ENCODE measurements around the gene RPS6KB1. TPM values are rescaled to one million over a fixed set of nuclear protein-coding genes. Genes with fewer than 3 reads are reported as not detected.
"Not testable (repeated sequence)": the region's sequence is repeated elsewhere in the genome, so short reads cannot be mapped to it uniquely, and the experiment has no call there.

Gene RPS6KB1
- total and polyA plus RNA-seq, 8 donors, result 10.0 to 24.5 (median 19.5) TPM

DNA sequence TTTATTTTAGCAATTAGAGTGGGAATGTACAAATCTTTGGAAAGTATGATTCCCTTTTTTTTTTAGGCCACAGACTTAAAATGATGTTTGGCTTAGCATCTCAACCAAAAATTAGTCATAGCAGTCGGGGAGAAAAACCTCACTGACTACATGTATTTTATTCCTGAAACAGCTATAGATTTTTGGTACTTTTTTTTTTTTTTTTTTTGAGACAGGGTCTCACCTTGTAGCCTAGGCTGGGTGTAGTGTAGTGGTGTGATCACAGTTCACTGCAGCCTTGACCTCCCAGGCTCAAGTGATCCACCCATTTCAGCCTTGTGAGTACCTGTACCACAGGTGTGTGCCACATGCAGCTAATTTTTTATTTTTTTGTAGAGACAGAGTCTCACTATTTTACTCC is 48.2 kb downstream of the RPS6KB1 start:
- Histone ChIP-seq H3K4me1 (no peaks in the 10 kb centered on the region), H3K9me3 (no peaks in the 10 kb centered on the region), H3K36me3 (peaks cover 0 to 37% (median 15%) of the 10 kb centered on the region in 3 donors), H3K27me3 (no peaks in the 10 kb centered on the region), H3K4me3 (no peak overlapping the region), H3K27ac (no peak overlapping the region)
- TF ChIP-seq, protein P1, sequence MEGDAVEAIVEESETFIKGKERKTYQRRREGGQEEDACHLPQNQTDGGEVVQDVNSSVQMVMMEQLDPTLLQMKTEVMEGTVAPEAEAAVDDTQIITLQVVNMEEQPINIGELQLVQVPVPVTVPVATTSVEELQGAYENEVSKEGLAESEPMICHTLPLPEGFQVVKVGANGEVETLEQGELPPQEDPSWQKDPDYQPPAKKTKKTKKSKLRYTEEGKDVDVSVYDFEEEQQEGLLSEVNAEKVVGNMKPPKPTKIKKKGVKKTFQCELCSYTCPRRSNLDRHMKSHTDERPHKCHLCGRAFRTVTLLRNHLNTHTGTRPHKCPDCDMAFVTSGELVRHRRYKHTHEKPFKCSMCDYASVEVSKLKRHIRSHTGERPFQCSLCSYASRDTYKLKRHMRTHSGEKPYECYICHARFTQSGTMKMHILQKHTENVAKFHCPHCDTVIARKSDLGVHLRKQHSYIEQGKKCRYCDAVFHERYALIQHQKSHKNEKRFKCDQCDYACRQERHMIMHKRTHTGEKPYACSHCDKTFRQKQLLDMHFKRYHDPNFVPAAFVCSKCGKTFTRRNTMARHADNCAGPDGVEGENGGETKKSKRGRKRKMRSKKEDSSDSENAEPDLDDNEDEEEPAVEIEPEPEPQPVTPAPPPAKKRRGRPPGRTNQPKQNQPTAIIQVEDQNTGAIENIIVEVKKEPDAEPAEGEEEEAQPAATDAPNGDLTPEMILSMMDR (IDR thresholded peaks at IDR 0.05), result no peak
- intact Hi-C loops (cut with DNase I), result no loop called here
- FAIRE-seq (no peak), DNase-seq (no peak), ATAC-seq (no peak)
- 93 to 96% methylated on average over 1 of the region's 1 CpG for WGBS, 2 donors

DNA sequence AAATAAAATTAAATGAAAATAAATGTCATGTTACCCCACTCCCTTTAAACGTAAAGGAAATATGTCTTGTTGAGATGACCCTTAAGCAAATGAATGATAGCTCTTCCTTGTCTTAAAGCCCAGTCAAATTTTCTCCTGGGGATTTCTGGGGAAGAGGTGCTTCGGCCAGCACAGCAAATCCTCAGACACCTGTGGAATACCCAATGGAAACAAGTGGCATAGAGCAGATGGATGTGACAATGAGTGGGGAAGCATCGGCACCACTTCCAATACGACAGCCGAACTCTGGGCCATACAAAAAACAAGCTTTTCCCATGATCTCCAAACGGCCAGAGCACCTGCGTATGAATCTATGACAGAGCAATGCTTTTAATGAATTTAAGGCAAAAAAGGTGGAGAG is 53.5 kb downstream of the RPS6KB1 start:
- H3K9me3 ChIP-seq; intact Hi-C loops (cut with DNase I); H3K27me3 ChIP-seq; H3K27ac ChIP-seq; H3K4me3 ChIP-seq; FAIRE-seq; DNase-seq; H3K4me1 ChIP-seq; ATAC-seq: not testable (repeated sequence)
- 87 to 90% methylated on average over 7 of the region's 7 CpGs for WGBS, 2 donors
- H3K36me3 ChIP-seq, result peaks cover 0 to 42% (median 12%) of the 10 kb centered on the region in 3 donors

DNA sequence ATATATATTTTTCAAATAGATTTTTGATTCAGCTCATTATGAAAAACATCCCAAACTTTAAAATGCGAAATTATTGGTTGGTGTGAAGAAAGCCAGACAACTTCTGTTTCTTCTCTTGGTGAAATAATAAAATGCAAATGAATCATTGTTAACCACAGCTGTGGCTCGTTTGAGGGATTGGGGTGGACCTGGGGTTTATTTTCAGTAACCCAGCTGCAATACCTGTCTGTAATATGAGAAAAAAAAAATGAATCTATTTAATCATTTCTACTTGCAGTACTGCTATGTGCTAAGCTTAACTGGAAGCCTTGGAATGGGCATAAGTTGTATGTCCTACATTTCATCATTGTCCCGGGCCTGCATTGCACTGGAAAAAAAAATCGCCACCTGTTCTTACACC is 54.4 kb downstream of the RPS6KB1 start:
- ATAC-seq; FAIRE-seq; H3K27ac ChIP-seq; H3K9me3 ChIP-seq; intact Hi-C loops (cut with DNase I); H3K4me3 ChIP-seq; H3K27me3 ChIP-seq; DNase-seq; H3K4me1 ChIP-seq: not testable (repeated sequence)
- 78 to 84% methylated on average over 4 of the region's 4 CpGs for WGBS, 2 donors
- H3K36me3 ChIP-seq, result peaks cover 0 to 35% (median 8%) of the 10 kb centered on the region in 3 donors

DNA sequence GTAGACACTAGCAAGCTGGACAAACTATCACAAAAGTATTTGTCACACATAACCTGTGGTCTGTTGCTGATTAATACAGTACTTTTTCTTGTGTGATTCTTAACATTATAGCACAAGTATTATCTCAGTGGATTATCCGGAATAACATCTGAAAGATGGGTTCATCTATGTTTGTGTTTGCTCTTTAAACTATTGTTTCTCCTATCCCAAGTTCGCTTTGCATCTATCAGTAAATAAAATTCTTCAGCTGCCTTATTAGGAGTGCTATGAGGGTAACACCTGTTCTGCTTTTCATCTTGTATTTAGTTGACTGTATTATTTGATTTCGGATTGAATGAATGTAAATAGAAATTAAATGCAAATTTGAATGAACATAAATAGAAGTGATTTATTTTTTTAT is 57.1 kb downstream of the RPS6KB1 start:
- Histone ChIP-seq H3K27me3 (no peaks in the 10 kb centered on the region), H3K4me3 (no peak overlapping the region), H3K27ac (no peak overlapping the region), H3K9me3 (no peaks in the 10 kb centered on the region), H3K36me3 (peaks cover 0 to 37% (median 7%) of the 10 kb centered on the region in 3 donors), H3K4me1 (no peaks in the 10 kb centered on the region)
- WGBS, 2 donors, result 58 to 66% methylated on average over 3 of the region's 3 CpGs
- TF ChIP-seq, protein P1 (IDR thresholded peaks at IDR 0.05), result no peak
- ATAC-seq (no peak), DNase-seq (no peak), FAIRE-seq (no peak)
- intact Hi-C loops (cut with DNase I), result no loop called here

DNA sequence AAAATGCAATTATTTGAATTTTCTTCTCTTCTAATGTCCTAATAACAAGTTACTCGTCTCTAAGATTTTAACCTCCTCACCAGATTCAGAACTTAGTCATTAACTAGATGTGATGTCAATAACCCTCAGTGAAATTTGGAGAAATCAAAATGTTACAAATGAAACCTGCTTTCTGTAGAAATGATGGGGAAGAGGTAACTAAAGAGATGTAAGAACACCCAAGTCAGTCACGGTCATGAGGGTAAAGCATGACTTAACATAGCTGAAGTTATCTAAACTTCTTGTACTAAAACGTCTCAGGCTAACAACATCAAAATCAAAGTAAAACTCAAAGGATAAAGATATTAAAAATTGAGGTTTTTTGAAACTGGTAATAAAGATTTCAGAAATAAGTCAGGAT is 61.9 kb downstream of the RPS6KB1 start:
- FAIRE-seq (no peak), DNase-seq (no peak), ATAC-seq (no peak)
- 79 to 87% methylated on average over 3 of the region's 3 CpGs for WGBS, 2 donors
- Histone ChIP-seq H3K27ac (no peak overlapping the region), H3K9me3 (no peaks in the 10 kb centered on the region), H3K4me1 (no peaks in the 10 kb centered on the region), H3K27me3 (no peaks in the 10 kb centered on the region), H3K4me3 (no peak overlapping the region), H3K36me3 (peaks cover 0 to 16% (median 0%) of the 10 kb centered on the region in 3 donors)
- intact Hi-C loops (cut with DNase I), result no loop called here
- TF ChIP-seq, protein P1 (IDR thresholded peaks at IDR 0.05), result no peak

DNA sequence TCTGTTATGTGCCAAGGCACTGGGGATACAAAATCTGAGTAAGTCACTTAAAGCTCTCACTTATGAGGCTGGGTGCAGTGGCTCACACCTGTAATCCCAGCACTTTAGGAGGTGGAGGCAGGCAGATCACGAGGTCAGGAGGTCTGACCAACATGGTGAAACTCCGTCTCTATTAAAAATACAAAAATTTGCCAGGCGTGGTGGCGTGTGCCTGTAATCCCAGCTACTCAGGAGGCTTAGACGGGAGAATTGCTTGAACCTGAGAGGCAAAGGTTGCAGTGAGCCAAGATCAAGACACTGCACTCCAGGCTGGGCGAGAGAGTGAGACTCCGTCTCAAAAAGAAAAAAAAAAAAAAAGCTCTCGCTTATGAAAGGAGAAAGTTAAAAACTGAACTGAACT is 66.7 kb downstream of the RPS6KB1 start:
- H3K27me3 ChIP-seq; H3K9me3 ChIP-seq; FAIRE-seq; ATAC-seq; H3K27ac ChIP-seq; H3K4me3 ChIP-seq; DNase-seq; intact Hi-C loops (cut with DNase I): not testable (repeated sequence)
- 97% methylated on average over 8 of the region's 8 CpGs for whole genome bisulfite sequencing, 2 donors
- Histone ChIP-seq H3K36me3 (peaks cover 0 to 10% (median 0%) of the 10 kb centered on the region in 3 donors), H3K4me1 (peaks cover 0 to 12% (median 8%) of the 10 kb centered on the region in 3 donors)

Data from pancreas (tissue), 10 donors.